Measurements from ENCODE around the gene NR0B2.
"Not testable (repeated sequence)": the region's sequence is repeated elsewhere in the genome, so short reads cannot be mapped to it uniquely, and the experiment has no call there.

Gene NR0B2

DNA sequence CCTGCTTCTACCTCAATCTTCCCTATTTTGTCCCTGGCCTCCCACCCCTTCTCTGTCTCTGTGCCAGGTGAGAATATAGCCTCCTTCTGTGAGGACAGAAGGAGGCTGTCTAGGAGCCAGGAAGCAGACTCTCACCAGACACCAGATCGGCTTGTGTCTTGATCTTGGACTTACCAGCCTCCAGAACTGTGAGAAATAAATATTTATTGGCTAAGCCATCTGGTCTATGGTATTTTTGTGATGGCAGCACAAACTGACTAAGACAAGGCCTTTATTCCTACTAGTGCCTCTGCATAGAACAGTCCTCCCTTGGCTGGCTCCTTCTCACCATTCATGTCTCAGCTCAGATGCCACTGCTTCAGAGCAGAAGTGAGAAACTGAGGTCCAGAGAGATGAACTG lies 25.5 kb downstream of the NR0B2 start:
- DNase-seq, result no peak

DNA sequence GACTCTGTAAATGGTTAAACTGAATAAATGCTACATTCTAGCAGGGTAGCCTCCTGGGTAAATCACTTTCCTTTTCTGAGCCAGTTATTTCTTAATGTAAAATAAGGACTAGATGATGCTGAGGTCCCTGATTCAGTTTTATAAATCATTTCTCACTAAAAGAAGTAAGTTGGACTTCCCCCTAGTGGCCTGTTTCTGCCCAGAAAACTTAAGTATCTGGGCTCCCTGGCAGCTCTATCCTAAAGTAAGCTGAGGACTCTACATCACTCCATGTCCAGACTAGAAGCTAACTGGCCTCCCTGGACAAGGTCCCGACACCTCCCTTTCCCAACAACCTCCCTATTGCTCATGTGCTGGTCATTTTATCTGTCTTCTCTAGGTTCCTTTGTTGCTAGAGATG lies 26.6 kb downstream of the NR0B2 start:
- peak in 1 of 2 donors; percentile 49 for DNase-seq

DNA sequence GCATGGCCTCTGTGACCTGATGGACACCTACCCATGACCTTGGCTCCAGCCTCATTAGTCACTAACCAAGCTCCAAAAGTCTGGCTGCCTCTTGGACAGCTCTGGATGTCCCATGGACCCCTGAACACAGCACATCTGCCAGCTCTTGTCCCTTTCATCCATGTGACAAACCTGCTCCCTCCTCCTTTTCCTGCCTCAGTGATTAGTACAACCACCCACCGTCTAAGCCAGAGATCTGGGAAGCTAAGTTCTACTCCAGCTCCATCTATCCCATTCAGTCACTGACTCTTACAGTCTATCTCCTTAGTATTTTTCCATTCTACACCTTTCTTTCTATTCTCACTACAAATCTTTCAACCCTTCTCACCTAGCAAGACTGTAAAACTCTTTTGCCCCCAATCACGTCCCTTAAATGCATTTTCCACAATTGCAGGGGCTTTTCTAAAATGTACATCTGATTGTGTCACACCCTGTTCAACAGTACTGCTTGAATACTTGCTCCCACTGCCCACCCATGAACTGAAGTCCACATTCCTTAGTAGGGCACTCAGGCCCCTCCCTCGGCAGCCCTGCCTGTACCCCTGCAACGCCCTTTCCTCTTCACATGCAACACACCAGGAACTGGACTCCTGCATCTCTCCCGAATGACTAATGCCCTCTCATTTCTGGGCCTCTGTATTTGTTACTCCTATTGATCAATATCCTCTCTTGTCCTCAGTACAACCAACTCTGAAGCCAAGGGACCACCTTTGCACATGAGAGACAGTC lies 30.9 kb downstream of the NR0B2 start:
- no peak for DNase-seq

DNA sequence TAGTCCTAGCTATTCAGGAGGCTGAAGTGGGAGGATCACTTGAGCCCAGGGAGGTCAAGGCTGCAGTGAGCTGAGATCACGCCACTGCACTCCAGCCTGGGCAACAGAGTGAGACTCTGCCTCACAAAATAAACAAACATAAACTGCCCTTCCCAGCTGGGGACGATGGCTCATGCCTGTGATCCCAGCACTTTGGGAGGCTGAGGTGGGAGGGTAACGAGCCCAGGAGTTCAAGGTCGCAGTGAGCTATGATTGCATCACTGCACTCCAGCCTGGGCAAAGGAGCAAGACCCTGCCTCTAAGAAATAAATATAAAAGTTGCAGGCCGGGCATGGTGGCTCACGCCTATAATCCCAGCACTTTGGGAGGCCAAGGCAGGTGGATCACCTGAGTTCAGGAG lies 32.2 kb downstream of the NR0B2 start:
- DNase-seq, result not testable (repeated sequence)

DNA sequence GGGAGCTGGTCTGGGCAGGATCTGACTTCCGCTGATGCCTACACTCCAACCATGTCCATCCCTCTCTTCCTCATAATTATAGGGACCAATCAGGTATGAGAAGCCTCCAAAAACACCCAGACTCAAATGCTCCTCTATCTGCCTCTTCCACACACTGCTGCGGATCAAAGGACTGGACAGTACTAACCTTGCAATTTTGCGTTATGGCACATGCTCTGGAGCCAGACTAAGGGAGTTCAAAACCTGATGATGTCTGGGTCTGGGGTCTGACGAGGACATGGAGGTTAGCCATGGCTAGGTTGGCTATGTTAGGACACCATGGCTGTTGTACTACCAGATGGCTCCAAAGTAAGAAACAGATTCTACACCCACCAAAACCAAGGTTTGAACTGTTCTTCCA lies 34.0 kb downstream of the NR0B2 start:
- DNase-seq, result no peak

DNA sequence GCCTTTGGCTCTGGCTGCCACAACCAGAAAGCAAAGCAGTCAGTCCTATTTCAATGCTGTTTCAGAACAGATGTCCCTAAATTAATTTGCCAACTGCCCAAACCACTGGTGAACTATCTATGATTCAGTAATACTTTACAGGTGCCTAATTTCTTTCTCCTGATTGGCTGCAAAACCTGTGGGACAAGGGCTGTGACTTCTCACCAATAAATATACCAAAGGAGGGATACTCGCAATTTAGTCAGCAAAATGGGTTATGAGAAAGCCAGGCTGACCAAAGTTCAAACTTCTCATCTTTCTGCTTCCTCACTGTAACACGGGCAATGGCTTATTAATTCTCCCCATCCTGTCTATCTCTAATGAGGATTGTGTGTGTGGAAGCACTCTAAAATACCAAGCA lies 36.4 kb downstream of the NR0B2 start:
- DNase-seq, result no peak

DNA sequence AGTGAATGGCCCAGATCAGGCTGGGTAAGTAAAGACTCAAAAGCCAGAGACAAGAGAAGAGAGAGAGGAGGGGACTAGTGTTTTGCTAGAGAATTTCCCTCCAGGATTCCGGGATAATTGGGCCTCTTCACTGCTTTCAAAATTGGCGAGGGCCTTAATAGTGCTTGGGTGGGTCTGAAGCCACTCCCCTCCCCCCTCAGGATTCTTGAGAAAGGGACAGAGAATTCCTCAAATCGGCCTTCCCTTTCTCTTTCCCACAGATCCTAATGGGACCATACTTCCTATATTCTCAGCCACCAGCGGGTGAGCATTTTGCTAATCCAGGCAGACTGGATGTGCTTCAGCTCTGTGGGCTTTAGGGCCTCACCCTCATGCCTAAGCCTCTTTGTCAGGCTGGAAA lies 38.9 kb downstream of the NR0B2 start:
- no peak for DNase-seq

DNA sequence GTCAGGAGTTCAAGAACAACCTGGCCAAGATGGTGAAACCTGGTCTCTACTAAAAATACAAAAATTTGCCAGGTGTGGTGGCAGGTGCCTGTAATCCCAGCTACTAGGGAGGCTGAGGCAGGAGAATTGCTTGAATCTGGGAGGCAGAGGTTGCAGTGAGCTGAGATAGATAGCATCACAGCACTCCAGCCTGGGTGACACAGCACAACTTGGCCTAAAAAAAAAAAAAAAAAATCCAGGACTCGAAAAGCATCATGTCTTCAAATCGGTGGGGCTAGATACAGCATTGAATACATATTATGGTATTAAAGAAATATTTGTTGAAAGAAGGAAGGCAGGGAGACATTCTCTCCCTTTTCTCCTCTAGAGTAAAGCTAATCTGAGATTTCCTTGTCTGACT lies 40.7 kb downstream of the NR0B2 start:
- not testable (repeated sequence) for DNase-seq

DNA sequence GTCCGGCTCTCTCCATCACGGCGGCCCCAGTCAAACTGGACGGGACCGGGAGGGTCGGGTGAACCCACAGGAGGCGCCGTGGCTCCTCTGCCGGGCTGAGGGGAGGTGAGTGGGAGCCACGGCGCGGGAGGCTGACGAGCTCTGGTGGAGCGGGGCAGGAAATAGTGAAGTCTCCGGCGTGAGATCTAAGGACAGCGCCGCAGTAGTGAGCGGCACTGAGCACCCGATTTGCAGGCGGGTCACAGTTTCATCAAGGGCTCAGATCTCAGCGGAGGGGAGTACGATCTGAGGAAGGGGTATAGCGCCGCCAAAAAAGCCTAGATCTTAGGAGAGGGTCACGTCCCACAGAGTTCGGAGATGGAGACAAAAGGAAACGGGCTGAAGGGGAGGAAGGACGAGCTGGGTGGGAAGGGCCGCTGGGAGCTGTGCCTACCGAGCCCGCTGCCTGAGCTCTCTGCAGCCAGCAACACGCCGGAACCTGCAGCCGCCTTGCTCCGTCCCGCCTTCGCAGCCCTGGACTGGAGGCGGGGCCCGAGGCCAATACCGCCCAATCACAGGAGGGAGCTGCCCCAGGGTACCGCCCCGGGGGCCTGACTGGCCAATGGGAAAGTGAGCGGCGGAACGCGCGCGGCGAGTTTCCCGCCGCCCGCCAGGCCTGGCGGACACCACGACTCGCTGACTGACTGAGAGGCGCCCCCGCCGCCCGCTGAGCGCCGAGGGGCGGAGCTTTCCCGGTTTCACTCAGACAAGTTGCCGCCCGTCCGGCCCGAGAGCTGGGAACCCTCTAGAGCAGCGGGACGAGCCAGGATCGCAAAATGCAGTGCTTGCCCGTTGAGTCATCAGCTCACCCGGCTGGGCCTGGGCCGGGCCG lies 48.9 kb downstream of the NR0B2 start:
- peak; percentile 93 to 97 for DNase-seq

DNA sequence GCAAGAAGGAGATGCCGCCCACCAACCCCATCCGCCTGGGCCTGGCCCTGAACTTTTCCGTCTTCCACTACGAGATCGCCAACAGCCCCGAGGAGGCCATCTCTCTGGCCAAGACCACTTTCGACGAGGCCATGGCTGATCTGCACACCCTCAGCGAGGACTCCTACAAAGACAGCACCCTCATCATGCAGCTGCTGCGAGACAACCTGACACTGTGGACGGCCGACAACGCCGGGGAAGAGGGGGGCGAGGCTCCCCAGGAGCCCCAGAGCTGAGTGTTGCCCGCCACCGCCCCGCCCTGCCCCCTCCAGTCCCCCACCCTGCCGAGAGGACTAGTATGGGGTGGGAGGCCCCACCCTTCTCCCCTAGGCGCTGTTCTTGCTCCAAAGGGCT lies 50.1 kb downstream of the NR0B2 start:
- no peak for DNase-seq

DNA sequence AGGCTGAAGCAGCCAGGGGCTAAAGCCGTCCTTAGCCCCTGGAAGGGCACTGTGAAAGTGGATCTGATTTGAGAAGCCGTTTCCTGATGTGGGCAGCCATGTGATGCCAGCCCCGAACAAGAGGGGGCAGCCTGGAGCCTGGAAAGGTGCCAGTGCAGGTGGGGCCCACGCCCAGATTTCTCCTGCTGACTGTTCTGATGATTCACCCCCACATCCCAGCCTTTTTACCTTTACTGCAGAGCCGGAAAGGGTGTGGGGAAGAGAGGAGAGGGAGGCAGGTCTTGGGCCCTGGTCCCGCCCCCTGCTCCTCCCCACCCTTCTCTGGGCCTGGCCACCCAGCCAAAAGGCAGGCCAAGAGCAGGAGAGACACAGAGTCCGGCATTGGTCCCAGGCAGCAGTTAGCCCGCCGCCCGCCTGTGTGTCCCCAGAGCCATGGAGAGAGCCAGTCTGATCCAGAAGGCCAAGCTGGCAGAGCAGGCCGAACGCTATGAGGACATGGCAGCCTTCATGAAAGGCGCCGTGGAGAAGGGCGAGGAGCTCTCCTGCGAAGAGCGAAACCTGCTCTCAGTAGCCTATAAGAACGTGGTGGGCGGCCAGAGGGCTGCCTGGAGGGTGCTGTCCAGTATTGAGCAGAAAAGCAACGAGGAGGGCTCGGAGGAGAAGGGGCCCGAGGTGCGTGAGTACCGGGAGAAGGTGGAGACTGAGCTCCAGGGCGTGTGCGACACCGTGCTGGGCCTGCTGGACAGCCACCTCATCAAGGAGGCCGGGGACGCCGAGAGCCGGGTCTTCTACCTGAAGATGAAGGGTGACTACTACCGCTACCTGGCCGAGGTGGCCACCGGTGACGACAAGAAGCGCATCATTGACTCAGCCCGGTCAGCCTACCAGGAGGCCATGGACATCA lies 50.7 kb downstream of the NR0B2 start, which contains the start of gene SFN:
SFN (plus strand) TSS at position 369 of the 904 bp plus-strand sequence; CDS start at position 433, 64 bp downstream.
- DNase-seq, result peak in 1 of 2 donors; percentile 53

DNA sequence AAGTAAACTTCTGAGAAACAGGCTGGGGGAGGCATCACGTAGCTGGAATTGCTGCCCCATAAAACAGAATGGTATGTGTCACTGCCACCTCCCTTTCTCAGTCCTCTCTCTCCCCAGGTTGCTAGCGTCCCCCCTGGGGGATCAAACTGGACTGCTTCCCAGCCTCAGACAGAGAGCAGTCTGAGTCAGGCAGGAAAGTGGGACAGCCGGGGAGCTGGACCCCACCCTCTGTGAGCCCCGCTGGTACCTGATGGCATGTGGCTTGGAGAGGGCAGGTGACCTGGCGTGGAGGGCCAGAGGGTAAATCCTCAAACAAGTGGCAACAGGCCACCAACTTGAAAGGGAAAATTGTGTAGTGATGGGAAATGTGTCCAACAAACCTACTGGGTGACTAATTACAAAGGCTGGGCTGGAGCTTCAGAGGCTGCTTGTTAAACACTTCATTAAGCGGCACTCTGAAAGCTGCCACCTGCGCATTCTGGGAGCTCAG lies 51.8 kb downstream of the NR0B2 start:
- DNase-seq, result no peak

Measured in CD4-positive, alpha-beta T cell treated with Interferon alpha-2 for 1 hour (primary cell).